ENCODE results near the gene NTM. TPM values are rescaled to one million over a fixed set of nuclear protein-coding genes. Genes with fewer than 3 reads are reported as not detected.

NTM gene
- total RNA-seq, 1 experiment from 2014 or later: 8.6 TPM

DNA sequence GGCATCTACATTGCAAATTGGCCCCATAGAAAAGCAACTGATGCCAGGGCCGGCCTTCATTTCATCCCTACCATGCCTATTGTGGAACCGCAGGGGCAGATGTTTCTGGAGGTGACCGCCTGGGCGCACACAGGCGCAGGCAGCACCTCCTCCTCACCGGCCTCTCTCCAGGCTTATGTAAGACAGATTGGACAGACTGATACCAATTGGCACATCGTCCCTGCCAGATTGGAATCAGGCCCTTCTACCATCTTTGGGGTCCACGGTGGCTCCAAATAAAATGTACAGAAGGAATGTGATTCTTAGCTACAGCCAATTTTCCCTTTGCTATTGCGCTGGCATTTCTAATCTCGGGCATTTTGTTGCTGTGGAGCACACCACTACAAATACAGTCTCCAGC is 732.6 kb downstream of the NTM start:
- Histone ChIP-seq H3K27me3 (replicated peaks; ENCODE audit: insufficient read depth, low read depth, low read length, poor library complexity) (no peaks in the 10 kb centered on the region), H3K4me1 (ENCODE audit: insufficient read depth, low read length, poor library complexity, severe bottlenecking) (no peaks in the 10 kb centered on the region), H3K9me3 (ENCODE audit: low read depth, low read length, poor library complexity, severe bottlenecking) (peaks cover 4% of the 10 kb centered on the region), H3K36me3 (ENCODE audit: insufficient read depth, low read length, poor library complexity, severe bottlenecking) (no peaks in the 10 kb centered on the region), H3K27ac (ENCODE audit: low read depth, low read length, poor library complexity, severe bottlenecking) (no peak overlapping the region), H3K4me3 (ENCODE audit: low read depth, low read length, poor library complexity, severe bottlenecking) (no peak overlapping the region)
- POLR2A ChIA-PET (ENCODE audit: low non-redundant PET): no interaction called here
- no TSS peak for BruUV-seq (replicated peaks)
- DNase-seq (ENCODE audit: low spot score): no peak
- intact Hi-C loops (cut with micrococcal nuclease; ENCODE audit: unreplicated experiment): no loop called here
- CTCF ChIA-PET: no interaction called here
- TF ChIP-seq EZH2 (IDR thresholded peaks at IDR 0.05; ENCODE audit: borderline replicate concordance, low read depth, low read length, poor library complexity, severe bottlenecking) (no peak), CTCF (conservative IDR thresholded peaks at IDR 0.05; ENCODE audit: low read depth, low read length) (no peak)

GRCh38 chr11:132106096-132106982 is 735.9 kb downstream of the NTM start:
- no peaks in the 10 kb centered on the region for H3K36me3 ChIP-seq (ENCODE audit: insufficient read depth, low read length, poor library complexity, severe bottlenecking)
- H3K27me3 ChIP-seq (replicated peaks; ENCODE audit: insufficient read depth, low read depth, low read length, poor library complexity): no peaks in the 10 kb centered on the region
- H3K4me1 ChIP-seq (ENCODE audit: insufficient read depth, low read length, poor library complexity, severe bottlenecking): no peaks in the 10 kb centered on the region
- peaks cover 4% of the 10 kb centered on the region for H3K9me3 ChIP-seq (ENCODE audit: low read depth, low read length, poor library complexity, severe bottlenecking)
- H3K27ac ChIP-seq (ENCODE audit: low read depth, low read length, poor library complexity, severe bottlenecking): no peak overlapping the region
- intact Hi-C loops (cut with micrococcal nuclease; ENCODE audit: unreplicated experiment): no loop called here
- BruUV-seq (replicated peaks): no TSS peak
- TF ChIP-seq EZH2 (IDR thresholded peaks at IDR 0.05; ENCODE audit: borderline replicate concordance, low read depth, low read length, poor library complexity, severe bottlenecking) (no peak), CTCF (conservative IDR thresholded peaks at IDR 0.05; ENCODE audit: low read depth, low read length) (no peak)
- H3K4me3 ChIP-seq (ENCODE audit: low read depth, low read length, poor library complexity, severe bottlenecking): no peak overlapping the region
- ChIA-PET CTCF (no interaction called here), POLR2A (ENCODE audit: low non-redundant PET) (no interaction called here)
- no peak for DNase-seq (ENCODE audit: low spot score)

DNA sequence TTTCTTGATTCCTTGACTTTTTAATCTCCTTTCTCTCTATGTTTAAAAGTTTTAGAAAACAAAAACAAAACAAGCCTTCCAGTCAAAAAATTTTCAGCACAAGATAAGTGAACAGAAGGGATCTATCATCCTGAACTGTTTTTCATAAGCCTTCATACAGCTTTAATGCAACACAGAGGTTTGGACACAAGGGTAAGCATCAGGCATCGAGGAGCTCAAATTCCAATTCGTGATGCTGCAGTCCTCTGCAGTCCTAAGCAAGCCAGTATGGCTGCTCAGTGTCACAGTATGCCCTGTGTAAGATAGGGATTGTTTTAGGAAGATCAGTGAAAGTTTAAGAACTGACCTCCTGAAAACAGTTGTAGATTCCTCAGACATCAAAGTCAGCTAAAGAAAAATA is 740.9 kb downstream of the NTM start:
- Histone ChIP-seq H3K27me3 (replicated peaks; ENCODE audit: insufficient read depth, low read depth, low read length, poor library complexity) (no peaks in the 10 kb centered on the region), H3K4me1 (ENCODE audit: insufficient read depth, low read length, poor library complexity, severe bottlenecking) (peaks cover 6% of the 10 kb centered on the region), H3K27ac (ENCODE audit: low read depth, low read length, poor library complexity, severe bottlenecking) (no peak overlapping the region), H3K9me3 (ENCODE audit: low read depth, low read length, poor library complexity, severe bottlenecking) (peaks cover 4% of the 10 kb centered on the region), H3K36me3 (ENCODE audit: insufficient read depth, low read length, poor library complexity, severe bottlenecking) (no peaks in the 10 kb centered on the region), H3K4me3 (ENCODE audit: low read depth, low read length, poor library complexity, severe bottlenecking) (no peak overlapping the region)
- ChIA-PET CTCF (no interaction called here), POLR2A (ENCODE audit: low non-redundant PET) (no interaction called here)
- TF ChIP-seq EZH2 (IDR thresholded peaks at IDR 0.05; ENCODE audit: borderline replicate concordance, low read depth, low read length, poor library complexity, severe bottlenecking) (no peak), CTCF (conservative IDR thresholded peaks at IDR 0.05; ENCODE audit: low read depth, low read length) (no peak)
- intact Hi-C loops (cut with micrococcal nuclease; ENCODE audit: unreplicated experiment): no loop called here
- no peak for DNase-seq (ENCODE audit: low spot score)
- BruUV-seq (replicated peaks): no TSS peak
